SK-N-MC (cell line): Measurements from ENCODE around the gene ZNF362.
"Not testable (repeated sequence)": the region's sequence is repeated elsewhere in the genome, so short reads cannot be mapped to it uniquely, and the experiment has no call there.

Source experiments
- DNase-seq: peaks from one replicate; pipeline ENCODE4 v3.0.0-alpha.2; 2011; ENCODE audit warnings: low read depth, low spot score
- H3K27ac ChIP-seq: fragments of 200-600 bp; sonication (generic); 2 replicates; pipeline ENCODE4 v1.5.1; 2016; ENCODE audit warnings: mixed run types
- H3K36me3 ChIP-seq: fragments of 200-600 bp; sonication (generic); 2 replicates; pipeline ENCODE4 v1.6.1; 2017; ENCODE audit warnings: antibody characterized with exemption, low read length, mixed read lengths; ENCODE audit not compliant: insufficient read depth
- H3K4me3 ChIP-seq: fragments of 200-600 bp; sonication (generic); 2 replicates; pipeline ENCODE4 v1.5.1; 2016
- H3K9ac ChIP-seq: fragments of 200-600 bp; sonication (generic); 2 replicates; pipeline ENCODE4 v1.8.0; 2017; ENCODE audit warnings: mixed run types, mixed read lengths; ENCODE audit not compliant: insufficient read length
- H3K9me3 ChIP-seq: fragments of 200-600 bp; sonication (generic); 2 replicates; pipeline ENCODE4 v1.6.1; 2017; ENCODE audit warnings: low read depth, mild to moderate bottlenecking, antibody characterized with exemption, low read length, moderate library complexity, mixed read lengths
- EZH2 ChIP-seq: fragments of 200-600 bp; sonication (generic); IDR thresholded peaks from one replicate; pipeline ENCODE4 v1.6.1; 2017; ENCODE audit warnings: antibody characterized with exemption
- FOXP2 ChIP-seq: optimal IDR thresholded peaks from 2 replicates; pipeline ENCODE3; 2011; ENCODE audit warnings: mild to moderate bottlenecking, moderate library complexity; ENCODE audit not compliant: insufficient read depth; ENCODE audit errors: extremely low read length, control extremely low read depth
- POLR2AphosphoS5 ChIP-seq: IDR thresholded peaks from 2 replicates; pipeline ENCODE4 v1.6.1; 2012; ENCODE audit warnings: mild to moderate bottlenecking, low read depth, low read length, borderline replicate concordance

The ZNF362 gene

DNA sequence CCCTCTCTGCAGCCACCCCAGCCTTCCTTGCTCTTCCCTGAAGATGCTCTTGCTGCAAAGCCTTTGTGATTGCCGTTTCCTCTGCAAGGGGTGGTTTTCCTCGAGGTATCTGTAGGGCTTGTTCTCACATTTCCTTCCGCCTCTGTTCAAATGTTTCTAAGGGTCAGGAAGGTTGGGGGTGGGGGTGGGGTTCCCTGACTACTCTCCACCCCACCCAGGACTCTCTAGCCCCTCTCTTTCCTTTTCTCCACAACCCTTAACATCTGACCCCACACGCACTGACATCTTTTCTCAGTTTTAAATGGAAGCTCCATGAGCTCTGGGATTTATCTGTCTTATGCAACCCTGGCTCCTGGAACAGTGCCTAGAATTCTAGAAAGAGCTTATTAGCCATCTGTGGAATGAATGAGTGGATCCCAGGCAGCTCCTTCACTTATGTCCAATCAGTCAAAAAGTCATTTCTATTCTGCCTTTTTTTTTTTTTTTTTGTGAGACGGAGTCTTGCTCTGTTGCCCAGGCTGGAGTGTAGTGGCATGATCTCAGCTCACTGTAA lies 27.3 kb upstream of the ZNF362 start:
- Histone ChIP-seq H3K27ac (no peak overlapping the region), H3K9ac (no peak overlapping the region), H3K9me3 (peaks cover 2% of the 10 kb centered on the region; the same call in 1 of the 2 replicates), H3K4me3 (no peak overlapping the region; the same call in 1 of the 2 replicates), H3K36me3 (no peaks in the 10 kb centered on the region)
- TF ChIP-seq POLR2AphosphoS5 (no peak), FOXP2 (no peak), EZH2 (no peak)
- DNase-seq = peak; percentile 64

DNA sequence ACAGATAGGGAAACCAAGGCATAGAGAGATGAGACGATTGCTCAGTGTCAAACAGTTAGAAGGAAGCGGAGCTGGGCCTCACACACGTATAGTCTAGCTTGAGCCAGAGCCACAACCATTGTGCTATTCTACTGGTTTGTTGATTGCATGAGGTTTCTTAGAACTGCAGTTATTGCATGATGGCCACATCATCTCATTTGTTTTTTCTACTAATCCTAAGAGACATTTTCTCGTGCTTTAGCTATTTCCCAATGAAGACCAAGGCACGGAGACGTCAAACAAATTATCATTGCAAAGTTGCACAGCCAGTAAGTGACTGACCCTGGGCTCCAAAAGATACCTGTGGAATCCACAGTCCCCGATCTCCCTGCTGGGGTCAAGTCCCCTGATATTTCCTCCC lies 25.1 kb upstream of the ZNF362 start:
- Histone ChIP-seq H3K4me3 (no peak overlapping the region), H3K27ac (no peak overlapping the region), H3K9ac (no peak overlapping the region), H3K36me3 (no peaks in the 10 kb centered on the region), H3K9me3 (no peaks in the 10 kb centered on the region)
- DNase-seq = no peak
- TF ChIP-seq POLR2AphosphoS5 = no peak
- TF ChIP-seq FOXP2 = no peak
- TF ChIP-seq EZH2 = no peak

DNA sequence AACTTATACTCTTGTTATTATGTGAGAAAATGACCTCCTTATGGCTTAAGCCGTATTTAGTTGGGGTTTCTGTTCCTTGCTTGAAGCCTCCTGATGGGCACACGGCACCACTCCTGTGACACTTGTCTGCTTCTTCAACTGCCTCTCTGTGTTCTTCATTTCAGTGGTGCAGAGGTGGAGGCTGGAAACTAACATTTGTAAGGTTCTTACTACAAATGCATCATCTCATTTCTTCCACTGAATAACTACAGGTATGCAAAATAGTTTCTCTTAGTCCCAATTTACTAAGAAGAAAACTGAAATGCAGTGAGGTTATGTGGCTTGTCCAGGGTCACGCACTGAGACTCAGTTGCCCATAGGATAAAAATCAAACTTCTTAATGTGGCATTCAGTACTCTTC lies 23.6 kb upstream of the ZNF362 start:
- Histone ChIP-seq H3K9ac (no peak overlapping the region), H3K27ac (no peak overlapping the region), H3K9me3 (no peaks in the 10 kb centered on the region), H3K36me3 (no peaks in the 10 kb centered on the region), H3K4me3 (no peak overlapping the region)
- no peak for TF ChIP-seq EZH2
- TF ChIP-seq POLR2AphosphoS5 = no peak
- no peak for TF ChIP-seq FOXP2
- no peak for DNase-seq

DNA sequence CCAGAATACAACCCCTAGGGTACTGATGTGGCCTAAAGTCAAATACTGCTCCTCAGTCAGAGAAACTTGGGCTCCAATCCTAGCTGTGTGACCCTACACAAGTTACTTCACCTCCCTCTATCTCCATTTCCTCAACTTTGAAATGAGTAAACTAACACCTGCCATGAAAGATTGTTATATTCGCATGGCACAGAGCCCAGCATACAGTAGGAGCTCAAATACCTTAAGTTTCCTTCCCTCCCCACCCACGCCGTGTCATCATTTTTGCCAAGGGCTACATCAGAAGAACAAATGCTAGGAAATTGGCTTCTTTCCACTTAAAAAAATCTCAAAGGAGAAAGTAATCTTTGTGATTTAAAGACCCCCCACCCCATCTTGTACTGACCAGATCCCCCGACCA lies 22.2 kb upstream of the ZNF362 start:
- no peak overlapping the region for H3K9ac ChIP-seq
- no peak for DNase-seq
- TF ChIP-seq EZH2 (no peak), FOXP2 (no peak)
- no peak overlapping the region for H3K4me3 ChIP-seq
- H3K27ac ChIP-seq = no peak overlapping the region
- no peaks in the 10 kb centered on the region for H3K9me3 ChIP-seq
- H3K36me3 ChIP-seq = no peaks in the 10 kb centered on the region

DNA sequence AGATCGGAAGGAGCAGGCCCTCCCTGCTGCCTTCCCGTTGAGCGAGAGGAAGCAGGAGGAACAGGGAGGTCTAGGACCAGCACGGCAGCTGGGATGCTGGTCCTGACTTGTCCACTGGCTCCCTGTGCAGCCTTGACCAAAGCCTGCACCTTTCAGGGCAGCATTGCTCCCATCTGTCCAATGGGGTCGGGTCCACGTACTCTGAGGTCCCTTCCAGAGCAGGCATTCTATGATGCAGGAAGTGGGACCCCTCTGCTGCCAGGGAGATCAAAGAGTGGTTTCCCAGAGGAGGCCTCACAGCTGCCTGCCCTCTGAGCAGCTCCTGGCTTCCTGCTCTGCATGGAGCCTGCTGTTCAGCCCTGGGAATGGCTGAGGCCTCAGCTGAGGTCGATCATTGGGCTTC lies 21.7 kb upstream of the ZNF362 start:
- Histone ChIP-seq H3K36me3 (no peaks in the 10 kb centered on the region), H3K9me3 (no peaks in the 10 kb centered on the region), H3K4me3 (no peak overlapping the region), H3K9ac (no peak overlapping the region), H3K27ac (no peak overlapping the region)
- DNase-seq = no peak
- TF ChIP-seq EZH2 = no peak
- TF ChIP-seq FOXP2 = no peak
- no peak for TF ChIP-seq POLR2AphosphoS5

DNA sequence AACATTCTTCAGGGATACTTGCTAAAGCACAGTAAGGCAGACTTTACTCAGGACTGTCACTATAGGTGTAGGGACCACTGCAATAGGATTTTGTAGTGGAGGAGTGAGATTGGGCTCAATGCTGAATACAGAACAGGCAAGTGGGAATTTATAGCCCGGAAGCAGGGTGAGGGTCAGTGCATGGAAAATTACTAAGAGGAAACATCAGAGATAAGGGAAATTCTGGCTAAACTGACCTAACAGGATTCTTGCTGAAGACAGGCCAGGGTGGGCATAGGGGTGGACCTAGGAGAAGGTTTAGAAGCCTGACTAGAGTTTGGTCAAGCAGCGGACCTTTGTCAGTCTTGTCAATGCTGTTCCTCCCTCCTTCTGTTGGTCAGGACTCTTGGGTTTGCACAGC lies 20.8 kb upstream of the ZNF362 start:
- Histone ChIP-seq H3K27ac (no peak overlapping the region), H3K9me3 (no peaks in the 10 kb centered on the region), H3K9ac (no peak overlapping the region), H3K36me3 (no peaks in the 10 kb centered on the region), H3K4me3 (no peak overlapping the region)
- no peak for DNase-seq
- TF ChIP-seq POLR2AphosphoS5 = no peak
- no peak for TF ChIP-seq FOXP2
- TF ChIP-seq EZH2 = no peak

DNA sequence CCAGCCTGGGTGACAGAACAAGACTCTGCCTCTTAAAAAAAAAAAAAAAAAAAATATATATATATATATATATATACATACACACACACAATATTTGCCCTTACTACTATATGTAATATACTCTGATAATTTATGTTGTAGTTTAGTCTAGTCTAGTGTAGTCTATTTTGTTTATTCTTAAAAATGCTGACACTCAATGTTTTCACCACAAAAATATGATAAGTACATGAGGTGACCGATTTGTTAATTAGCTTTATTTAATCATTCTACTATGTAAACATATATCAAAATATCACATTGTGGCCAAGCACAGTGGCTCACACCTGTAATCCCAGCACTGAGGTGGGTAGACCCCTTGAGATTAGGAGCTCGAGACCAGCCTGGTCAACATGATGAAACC lies 19.8 kb upstream of the ZNF362 start:
- H3K4me3 ChIP-seq = no peak overlapping the region
- TF ChIP-seq EZH2 (no peak), POLR2AphosphoS5 (no peak), FOXP2 (no peak)
- no peaks in the 10 kb centered on the region for H3K36me3 ChIP-seq
- H3K9ac ChIP-seq = no peak overlapping the region
- no peak overlapping the region for H3K27ac ChIP-seq
- H3K9me3 ChIP-seq = no peaks in the 10 kb centered on the region
- no peak for DNase-seq

DNA sequence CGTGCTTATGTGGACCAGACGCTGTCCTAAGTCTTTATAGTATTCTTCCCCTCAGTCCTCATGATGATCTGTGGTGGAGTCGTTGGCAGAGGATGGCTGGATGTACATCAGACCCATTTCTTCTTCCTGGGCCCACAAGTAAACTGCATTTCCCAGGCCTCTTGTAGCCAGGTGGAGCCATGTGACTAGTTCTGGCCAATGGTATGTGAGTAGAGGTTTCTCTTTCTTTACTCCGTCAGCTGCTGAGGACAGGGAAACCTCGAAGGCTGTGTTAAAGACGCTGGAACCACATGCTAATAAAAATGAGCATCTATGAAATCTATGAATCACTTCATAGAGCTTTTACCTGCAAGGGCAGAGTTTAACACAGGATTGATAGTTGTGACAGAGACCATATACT lies 18.7 kb upstream of the ZNF362 start:
- no peak for DNase-seq
- Histone ChIP-seq H3K4me3 (no peak overlapping the region), H3K9me3 (no peaks in the 10 kb centered on the region), H3K36me3 (no peaks in the 10 kb centered on the region), H3K9ac (no peak overlapping the region), H3K27ac (no peak overlapping the region)
- TF ChIP-seq EZH2 (no peak), FOXP2 (no peak), POLR2AphosphoS5 (no peak)

DNA sequence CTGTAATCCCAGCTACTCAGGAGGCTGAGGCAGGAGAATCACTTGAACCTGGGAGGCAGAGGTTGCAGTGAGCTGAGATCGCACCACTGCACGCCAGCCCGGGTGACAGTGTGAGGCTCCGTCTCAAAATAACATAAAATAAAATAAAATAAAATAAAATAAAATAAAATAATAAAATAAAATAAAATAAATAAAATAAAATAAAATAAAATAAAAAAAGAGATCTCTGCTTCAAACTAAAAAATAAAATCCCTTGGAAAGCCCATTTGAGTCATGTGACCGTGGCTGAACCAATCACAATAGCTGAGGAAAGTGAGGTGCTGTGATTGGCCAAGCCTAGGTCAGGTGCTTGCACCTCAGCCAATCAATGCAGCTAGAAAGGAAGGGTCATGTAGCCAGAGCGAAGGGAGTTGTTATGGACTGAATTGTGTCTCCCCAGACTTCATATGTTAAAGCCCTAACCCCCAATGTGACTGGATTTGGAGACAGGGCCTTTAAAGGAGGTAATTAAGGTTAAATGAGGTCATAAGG lies 18.0 kb upstream of the ZNF362 start:
- not testable (repeated sequence) for H3K4me3 ChIP-seq, H3K9me3 ChIP-seq, H3K9ac ChIP-seq, H3K36me3 ChIP-seq, DNase-seq, H3K27ac ChIP-seq

DNA sequence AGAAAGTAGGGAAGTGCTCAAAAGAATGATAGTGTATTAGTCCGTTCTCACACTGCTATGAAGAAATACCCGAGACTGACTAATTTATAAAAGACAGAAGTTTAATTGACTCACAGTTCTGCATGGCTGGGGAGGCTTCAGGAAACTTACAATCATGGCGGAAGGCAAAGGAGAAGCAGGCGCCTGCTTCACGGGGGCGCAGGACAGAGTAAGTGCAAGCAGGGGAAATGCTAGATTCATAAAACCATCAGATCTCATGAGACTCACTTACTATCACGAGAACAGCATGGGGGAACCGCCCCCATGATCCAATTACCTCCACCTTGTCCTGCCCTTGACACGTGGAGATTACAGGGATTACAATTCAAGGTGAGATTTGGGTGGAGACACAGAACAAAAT lies 16.9 kb upstream of the ZNF362 start:
- not testable (repeated sequence) for H3K4me3 ChIP-seq, H3K9ac ChIP-seq, H3K27ac ChIP-seq, H3K36me3 ChIP-seq, H3K9me3 ChIP-seq, DNase-seq
